AG04449 (cell line): ENCODE measurements around the gene RNASE8.

Source experiments
- CTCF ChIA-PET: fragments of 350-600 bp; formaldehyde crosslinking; extraction: SDS; loops from one replicate; lab custom pipeline; 2021; ENCODE audit warnings: antibody characterized with exemption; lab: Yijun Ruan, JAX
- POLR2A ChIA-PET: fragments of 400-600, 350-600 bp; formaldehyde crosslinking; extraction: SDS; loops from one replicate; lab custom pipeline; 2020; ENCODE audit warnings: antibody characterized with exemption, inconsistent platforms; lab: Yijun Ruan, JAX
- DNase-seq: peaks from one replicate; pipeline ENCODE4 v3.0.0-alpha.2; 2010; ENCODE audit warnings: low read depth, low spot score
- H3K4me3 ChIP-seq: 2 replicates; pipeline ENCODE4 v1.5.1; 2011; ENCODE audit warnings: low read depth, mild to moderate bottlenecking, control low read depth, low read length
- TF ChIP-seq, protein P1 (sequence below): IDR thresholded peaks from one replicate; pipeline ENCODE4 v1.5.1; 2011; ENCODE audit warnings: mild to moderate bottlenecking, moderate library complexity, low read length, control low read depth, inconsistent platforms; ENCODE audit not compliant: insufficient read depth; ENCODE audit errors: missing control alignments

The RNASE8 gene

DNA sequence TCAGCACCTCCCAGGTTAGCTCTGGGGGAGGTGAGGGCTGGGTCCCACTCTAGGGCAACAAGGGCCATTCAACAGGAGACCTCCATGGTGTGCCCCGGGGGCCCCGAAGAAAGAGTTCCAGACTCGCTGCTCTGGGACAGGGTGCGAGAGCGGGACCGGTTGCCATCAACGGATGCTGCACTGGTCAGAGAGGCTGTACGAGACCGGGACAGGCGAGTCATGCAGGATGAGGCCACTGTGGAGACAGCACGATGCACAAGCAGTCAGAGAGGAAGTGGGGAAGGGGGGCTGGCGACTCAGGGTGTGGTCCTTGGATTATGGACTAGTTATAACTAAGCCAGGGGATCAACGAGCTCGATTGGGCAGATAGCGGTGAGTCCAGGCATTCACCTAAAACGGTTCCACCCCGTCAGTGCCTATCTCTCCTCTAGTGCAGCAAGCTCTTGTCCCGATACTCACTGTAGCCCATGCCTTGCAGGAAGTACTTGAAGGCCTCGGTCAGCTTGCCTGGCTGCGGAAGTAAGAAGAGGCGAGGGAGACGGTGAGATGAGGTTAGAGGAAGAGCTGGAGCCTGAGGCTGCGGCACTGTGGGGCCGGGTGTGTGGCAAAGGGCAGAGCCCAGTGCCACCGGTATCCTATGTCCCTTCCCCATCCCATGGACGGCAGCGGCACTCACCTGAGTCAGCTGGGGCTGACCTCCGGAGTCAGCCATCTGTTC, 39.9 kb upstream of the RNASE8 start:
- POLR2A ChIA-PET, result interaction anchor here (0.6 to 0.7 kb wide), 2 partner anchors 10 to 54 kb away, joined by 3 read pairs; no protein-coding TSS in a partner anchor

DNA sequence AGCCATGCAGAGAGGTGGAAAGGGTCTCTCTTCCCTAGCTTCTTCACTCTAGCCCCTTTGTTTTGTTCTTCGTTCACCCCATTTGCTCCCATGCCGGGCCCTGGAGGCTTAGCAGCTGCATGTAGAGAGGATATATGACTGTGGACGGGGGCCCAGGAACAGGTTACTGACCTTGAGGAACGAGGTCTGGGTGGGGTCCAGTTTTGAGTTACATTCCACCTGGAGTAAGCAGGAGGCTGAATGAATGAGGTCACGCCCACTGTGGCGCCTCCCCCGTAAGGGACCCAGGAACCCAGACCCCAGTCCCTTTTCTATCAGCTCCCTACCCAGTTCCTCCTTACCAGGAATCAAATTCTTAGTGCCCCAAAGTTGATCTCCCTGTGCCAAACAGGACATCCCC, 39.3 kb upstream of the RNASE8 start:
- no peak for DNase-seq
- ChIA-PET CTCF (interaction anchor here (0.6 to 17.1 kb wide), 10 partner anchors 10 to 88 kb away, joined by 3 to 684 read pairs (median 164); partner anchors contain the start of genes ARHGEF40, RNASE13, RNASE7 and SLC39A2), POLR2A (interaction anchor here (0.6 kb wide), 1 partner anchor 9 kb away, joined by 3 read pairs; no protein-coding TSS in a partner anchor)
- H3K4me3 ChIP-seq, result no peak overlapping the region
- TF ChIP-seq, protein P1, sequence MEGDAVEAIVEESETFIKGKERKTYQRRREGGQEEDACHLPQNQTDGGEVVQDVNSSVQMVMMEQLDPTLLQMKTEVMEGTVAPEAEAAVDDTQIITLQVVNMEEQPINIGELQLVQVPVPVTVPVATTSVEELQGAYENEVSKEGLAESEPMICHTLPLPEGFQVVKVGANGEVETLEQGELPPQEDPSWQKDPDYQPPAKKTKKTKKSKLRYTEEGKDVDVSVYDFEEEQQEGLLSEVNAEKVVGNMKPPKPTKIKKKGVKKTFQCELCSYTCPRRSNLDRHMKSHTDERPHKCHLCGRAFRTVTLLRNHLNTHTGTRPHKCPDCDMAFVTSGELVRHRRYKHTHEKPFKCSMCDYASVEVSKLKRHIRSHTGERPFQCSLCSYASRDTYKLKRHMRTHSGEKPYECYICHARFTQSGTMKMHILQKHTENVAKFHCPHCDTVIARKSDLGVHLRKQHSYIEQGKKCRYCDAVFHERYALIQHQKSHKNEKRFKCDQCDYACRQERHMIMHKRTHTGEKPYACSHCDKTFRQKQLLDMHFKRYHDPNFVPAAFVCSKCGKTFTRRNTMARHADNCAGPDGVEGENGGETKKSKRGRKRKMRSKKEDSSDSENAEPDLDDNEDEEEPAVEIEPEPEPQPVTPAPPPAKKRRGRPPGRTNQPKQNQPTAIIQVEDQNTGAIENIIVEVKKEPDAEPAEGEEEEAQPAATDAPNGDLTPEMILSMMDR, result no peak

More for the DNA sequence above, 39.9 kb upstream of the RNASE8 start:
- CTCF ChIA-PET, result interaction anchor here (1.2 to 17.1 kb wide), 8 partner anchors 14 to 88 kb away, joined by 4 to 684 read pairs (median 230); partner anchors contain the start of genes RNASE13, RNASE7, SLC39A2 and TMEM253
- no peak for DNase-seq
- H3K4me3 ChIP-seq, result no peak overlapping the region
- TF ChIP-seq, protein P1, result no peak

DNA sequence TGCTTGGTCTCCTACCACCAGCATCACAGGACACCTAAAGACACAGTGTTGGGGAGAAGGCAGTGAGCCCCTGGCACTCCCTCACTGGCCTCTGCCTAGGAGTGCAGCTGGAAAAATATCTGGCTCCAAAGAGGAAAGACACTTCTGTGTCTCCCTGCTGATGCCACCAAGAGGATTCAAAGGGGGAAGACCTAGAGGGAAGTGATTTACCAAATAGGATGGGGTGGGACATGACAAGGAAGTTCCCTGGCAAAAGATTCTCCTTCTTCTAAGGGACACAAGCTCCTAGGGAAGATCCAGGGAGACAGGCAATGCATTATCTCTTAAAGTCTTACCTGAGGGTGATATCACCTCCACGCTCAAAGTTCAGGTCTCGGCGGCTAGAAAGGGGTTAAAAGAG, 38.8 kb upstream of the RNASE8 start:
- no peak overlapping the region for H3K4me3 ChIP-seq
- no peak for DNase-seq
- ChIA-PET CTCF (interaction anchor here (0.6 to 17.1 kb wide), 10 partner anchors 7 to 87 kb away, joined by 3 to 684 read pairs (median 164); partner anchors contain the start of genes ARHGEF40, RNASE13, RNASE7 and SLC39A2), POLR2A (no interaction called here)
- TF ChIP-seq, protein P1, result no peak

DNA sequence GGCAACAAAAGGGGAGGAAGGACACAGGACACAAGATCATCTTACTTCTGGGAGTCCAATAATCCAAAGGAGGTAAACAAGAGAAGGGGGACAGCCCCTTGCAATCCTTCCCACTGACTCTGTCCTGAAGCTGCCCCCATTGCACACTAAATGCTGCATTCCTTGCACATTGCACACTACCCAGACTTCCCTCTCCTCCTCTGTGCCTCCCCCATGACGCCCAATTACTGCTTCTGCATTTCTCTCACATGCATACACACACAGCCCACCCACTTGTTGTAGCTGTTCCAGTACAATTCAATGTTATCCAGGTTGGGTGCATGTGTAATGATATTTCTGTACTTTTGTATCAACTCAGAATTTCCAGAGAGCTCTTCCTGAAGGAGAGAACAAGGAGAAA, 38.3 kb upstream of the RNASE8 start:
- no peak for DNase-seq
- H3K4me3 ChIP-seq, result no peak overlapping the region
- POLR2A ChIA-PET, result interaction anchor here (0.9 kb wide), 1 partner anchor 12 kb away, joined by 3 read pairs; no protein-coding TSS in a partner anchor
- TF ChIP-seq, protein P1, result no peak
- CTCF ChIA-PET, result interaction anchor here (1.4 to 17.1 kb wide), 9 partner anchors 8 to 87 kb away, joined by 7 to 684 read pairs (median 172); partner anchors contain the start of genes RNASE13, RNASE7, SLC39A2 and TMEM253

DNA sequence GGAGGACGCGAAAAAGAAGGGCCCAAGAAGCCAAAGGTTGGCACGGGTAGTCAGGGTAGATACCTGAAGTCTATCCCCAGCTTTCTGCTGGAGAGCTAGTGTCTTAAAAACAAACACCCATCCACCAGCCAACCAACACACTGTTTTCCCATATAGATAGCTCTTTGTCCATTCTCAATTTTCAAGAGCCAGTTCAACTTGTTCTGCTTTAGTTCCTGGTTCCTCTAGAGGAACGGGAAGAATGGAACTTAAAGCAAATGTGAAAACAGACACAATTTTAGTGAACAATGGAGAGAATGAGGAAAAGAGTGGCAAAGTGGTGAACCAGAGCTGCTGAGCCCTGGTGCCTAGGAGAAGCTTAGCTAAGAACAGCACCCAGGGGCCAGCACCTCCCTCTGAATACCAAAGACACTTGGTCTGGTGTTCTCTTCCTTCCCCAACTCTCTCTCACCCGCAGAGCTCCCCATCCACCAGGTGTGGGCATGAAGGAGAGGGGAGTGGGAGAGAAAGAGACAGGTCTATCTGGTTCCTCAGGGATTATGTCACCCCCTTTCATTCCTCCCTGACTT, 36.6 kb upstream of the RNASE8 start:
- TF ChIP-seq, protein P1, result no peak
- no peak overlapping the region for H3K4me3 ChIP-seq
- DNase-seq, result no peak
- POLR2A ChIA-PET, result no interaction called here
- CTCF ChIA-PET, result interaction anchor here (0.9 to 17.1 kb wide), 8 partner anchors 10 to 85 kb away, joined by 3 to 684 read pairs (median 230); partner anchors contain the start of genes RNASE13, RNASE7, SLC39A2 and TMEM253
